Measurements from ENCODE around the gene STK38.
"Not testable (repeated sequence)": the region's sequence is repeated elsewhere in the genome, so short reads cannot be mapped to it uniquely, and the experiment has no call there.

STK38 gene

GRCh38 chr6:36546920-36547645 is at the start of gene STK38:
Gene STK38 (minus strand): TSS chr6:36547479. CDS start chr6:36540202, 7,277 bp downstream.
- peak; percentile 93 for DNase-seq (ENCODE audit: low spot score)

DNA sequence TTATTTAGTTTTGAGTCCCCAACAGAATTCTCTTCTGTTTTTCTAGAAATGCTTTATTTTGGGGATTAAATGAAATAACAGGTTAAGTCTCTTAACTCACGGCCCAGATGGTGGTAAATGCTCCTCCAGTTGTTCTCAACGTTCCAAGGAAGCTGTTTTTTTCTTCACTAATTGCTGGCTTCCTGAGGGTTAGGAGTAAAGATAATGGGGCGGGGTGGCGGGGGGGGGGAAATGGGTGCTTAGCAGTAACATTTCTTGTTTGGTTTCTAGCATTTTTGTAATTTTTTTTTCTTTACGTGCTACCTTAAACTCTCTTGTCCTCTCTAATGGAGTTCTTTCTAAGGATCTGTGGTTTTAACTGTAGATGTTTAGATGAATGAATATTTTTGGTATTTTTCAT is 49.1 kb upstream of the STK38 start:
- no peak for DNase-seq (ENCODE audit: low spot score)

- DNase-seq (ENCODE audit: low spot score), result peak; percentile 79
Measured at GRCh38 chr6:36594816-36595643, 47.8 kb upstream of the STK38 start.

DNA sequence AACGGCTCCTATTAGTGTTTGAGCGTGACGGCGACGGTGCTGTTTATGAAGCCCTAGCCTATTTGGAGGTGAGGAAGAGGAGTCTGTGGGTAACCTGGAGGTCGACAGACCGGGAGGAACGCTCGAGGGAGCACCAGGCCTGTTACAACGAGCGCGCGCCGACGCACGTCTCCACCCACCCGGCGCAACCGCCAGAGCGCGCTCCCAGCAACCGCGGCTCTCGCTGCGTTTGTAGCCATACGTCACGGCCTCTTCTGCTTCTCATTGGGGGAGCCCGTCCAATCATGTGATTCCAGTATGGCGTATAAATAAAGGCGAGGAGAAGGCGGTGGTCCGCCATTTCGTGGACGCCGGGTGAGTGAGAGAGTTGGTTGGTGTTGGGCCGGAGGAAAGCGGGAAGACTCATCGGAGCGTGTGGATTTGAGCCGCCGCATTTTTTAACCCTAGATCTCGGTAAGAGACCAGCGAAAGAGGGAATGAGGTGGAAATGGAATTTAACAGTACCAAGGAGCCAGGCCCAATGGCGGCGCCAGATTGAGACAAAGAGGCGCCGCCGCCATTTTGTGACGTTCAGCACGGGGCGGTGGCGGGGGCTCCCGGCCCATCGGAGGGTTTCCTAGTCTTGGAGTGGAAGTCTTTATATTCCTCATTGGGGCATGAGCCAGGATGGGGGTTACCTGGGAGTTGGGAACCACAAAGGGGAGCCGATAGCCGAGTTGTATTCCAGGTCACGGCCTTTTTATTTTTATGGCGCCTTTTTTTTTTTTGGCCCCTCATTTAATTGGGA is 46.9 kb upstream of the STK38 start, which contains the start of gene SRSF3:
Gene SRSF3 (plus strand): TSS at position 334 of the 787 bp plus-strand sequence. CDS start 2,401 bp downstream, outside the sequence.
- peak; percentile 98 for DNase-seq (ENCODE audit: low spot score)

GRCh38 chr6:36593569-36594028 is 46.3 kb upstream of the STK38 start:
- no peak for DNase-seq (ENCODE audit: low spot score)

GRCh38 chr6:36592221-36592655 is 45.0 kb upstream of the STK38 start:
- no peak for DNase-seq (ENCODE audit: low spot score)

DNA sequence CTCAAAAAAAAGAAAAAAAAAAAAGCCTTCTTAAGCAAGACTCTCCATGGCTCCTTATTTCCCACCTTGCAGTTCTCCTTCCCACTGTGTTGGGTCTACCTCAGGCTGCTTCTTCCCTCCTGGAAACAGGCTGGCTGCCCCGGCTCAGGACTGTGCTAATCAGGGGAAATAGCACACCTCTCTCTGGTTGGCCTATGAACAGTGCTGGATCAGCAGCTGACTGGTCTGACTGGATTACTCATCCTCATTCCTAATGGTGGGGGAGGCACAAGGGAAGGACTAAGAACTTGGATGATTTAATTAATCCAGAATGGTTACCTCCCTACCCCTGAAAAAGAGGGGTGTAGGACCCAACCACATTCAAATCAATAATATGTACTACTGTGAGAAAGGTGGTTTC is 43.0 kb upstream of the STK38 start:
- DNase-seq (ENCODE audit: low spot score), result no peak

- DNase-seq (ENCODE audit: low spot score), result not testable (repeated sequence)
Measured at GRCh38 chr6:36589025-36589400, 41.7 kb upstream of the STK38 start.

DNA sequence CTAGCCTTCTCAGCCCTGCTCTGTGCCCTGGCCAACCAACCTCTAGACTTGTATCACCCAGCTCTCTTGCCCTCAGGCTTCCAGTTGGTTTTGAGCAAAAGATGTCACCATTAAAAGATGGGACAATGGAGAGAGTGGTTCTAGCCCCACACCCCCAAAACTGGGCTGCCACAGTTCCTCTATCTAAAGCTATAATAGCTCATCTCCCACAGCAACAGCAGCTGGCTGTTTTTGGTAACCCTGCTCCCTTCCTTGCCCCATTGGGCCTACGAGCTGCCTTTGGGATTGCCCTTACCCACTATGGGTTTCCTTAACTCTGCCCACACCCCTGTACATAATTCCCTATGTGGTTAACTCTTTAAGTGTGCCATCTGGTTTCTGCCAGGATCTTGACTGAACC is 39.3 kb upstream of the STK38 start:
- DNase-seq (ENCODE audit: low spot score), result no peak

GRCh38 chr6:36581716-36582115 is 34.4 kb upstream of the STK38 start:
- DNase-seq (ENCODE audit: low spot score), result no peak

DNA sequence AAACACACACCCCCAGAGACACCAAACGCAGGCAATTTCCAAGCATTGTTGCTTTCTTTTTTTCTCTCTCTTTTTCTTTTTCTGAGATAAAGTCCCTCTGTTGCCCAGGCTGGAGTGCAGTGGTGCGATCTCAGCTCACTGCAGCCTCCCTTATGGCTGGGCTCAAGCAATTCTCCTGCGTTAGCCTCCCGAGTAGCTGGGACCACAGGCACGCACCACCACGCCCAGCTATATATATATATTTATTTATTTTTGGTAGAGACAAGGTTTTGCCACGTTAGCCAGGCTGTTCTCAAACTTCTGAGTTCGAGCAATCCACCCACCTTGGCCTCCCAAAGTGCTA is 32.9 kb upstream of the STK38 start:
- DNase-seq (ENCODE audit: low spot score), result no peak

DNA sequence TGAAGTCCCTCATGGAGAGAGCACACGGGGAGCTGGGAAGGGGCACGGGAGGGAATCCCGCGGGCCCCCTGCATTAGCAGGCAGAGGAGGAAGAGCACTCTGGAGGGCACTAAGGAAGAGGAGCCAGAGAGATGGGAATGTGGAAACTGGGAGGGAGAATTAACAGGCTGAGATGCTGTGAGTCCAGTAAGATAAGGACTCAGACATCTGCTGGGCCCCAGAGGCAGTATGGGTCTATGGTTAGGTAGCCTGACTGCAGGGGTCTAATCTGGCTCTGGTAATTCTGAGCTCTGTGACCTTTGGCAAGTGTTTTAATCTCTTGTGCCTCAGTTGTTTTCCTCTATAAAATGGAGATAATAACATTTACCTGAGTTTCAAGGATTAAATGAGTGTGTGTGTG is 31.2 kb upstream of the STK38 start:
- DNase-seq (ENCODE audit: low spot score), result peak; percentile 34

GRCh38 chr6:36578030-36578429 is 30.8 kb upstream of the STK38 start:
- DNase-seq (ENCODE audit: low spot score), result no peak

DNA sequence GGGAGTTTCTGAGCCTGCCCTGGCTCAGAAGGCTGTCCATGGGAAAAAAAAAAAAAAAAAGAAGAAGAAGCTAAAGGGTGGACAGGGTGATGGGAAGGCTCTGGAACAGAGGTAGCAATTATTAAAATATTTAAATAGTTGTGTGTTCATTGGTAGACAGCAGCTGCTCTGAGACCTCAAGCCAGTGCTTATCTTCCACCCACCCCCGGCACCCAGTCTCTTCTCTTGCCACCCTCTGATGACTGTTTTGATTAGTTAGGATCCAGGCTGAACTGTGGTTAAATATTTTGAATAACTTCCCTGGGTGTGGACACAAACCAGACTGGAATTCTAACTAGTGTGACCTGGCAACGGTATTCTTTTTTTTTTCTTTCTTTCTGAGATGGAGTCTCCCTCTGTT is 30.0 kb upstream of the STK38 start:
- peak; percentile 46 for DNase-seq (ENCODE audit: low spot score)

GRCh38 chr6:36576578-36576977 is 29.3 kb upstream of the STK38 start:
- DNase-seq (ENCODE audit: low spot score), result no peak

DNA sequence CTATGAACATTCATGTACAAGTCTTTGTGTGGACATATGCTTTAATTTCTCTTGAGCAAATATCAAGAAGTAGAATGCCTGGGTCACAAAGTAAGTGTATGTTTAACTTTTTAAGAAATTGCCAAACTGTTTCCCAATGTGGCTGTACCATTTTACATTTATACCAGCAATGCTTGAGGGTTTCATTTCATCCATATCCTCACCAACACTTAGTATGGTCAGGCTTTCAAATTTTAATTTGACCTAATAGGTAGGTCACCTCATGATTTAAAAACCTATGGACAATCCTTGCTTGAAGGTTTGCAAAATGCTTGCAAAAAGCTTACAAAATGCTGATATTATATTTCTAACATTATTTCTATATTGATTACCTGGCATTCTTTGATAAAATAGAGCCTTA is 27.4 kb upstream of the STK38 start:
- no peak for DNase-seq (ENCODE audit: low spot score)

DNA sequence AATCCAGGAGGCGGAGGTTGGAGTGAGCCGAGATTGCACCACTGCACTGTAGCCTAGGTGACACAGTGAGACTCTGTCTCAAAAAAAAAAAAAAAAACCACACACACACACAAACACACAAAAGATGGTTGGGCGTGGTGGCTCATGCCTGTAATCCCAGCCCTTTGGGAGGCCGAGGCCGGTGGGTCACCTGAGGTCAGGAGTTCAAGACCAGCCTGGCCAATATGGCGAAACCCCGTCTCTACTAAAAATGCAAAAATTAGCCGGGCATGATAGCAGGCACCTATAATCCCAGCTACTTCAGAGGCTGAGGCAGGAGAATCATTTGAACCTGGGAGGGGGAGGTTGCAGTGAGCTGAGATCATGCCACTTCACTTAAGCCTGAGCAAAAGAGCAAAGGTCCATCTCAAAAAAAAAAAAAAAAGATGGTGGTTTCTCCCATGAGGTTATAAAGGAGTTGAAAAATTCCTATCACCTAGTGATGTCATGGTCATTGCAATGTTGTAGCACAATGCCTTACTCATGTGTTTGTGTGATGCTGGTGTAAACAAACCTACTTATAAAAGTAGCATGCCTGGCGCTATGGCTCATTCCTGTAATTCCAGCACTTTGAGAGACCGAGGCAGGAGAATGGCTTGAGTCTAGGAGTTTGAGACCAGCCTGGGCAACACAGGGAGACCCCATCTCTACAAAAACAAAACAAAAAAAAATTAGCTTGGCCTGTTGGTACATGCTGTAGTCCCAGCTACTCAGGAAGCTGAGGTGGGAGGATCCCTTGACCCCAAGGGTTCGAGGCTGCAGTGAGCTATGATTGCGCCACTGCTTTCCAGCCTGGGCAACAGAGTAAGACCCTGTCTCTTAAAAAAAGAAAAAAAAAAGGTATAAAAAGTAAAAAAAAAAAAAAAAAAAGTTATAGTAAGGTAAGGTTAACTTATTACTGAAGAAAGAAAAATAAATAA is 25.4 kb upstream of the STK38 start:
- not testable (repeated sequence) for DNase-seq (ENCODE audit: low spot score)

DNA sequence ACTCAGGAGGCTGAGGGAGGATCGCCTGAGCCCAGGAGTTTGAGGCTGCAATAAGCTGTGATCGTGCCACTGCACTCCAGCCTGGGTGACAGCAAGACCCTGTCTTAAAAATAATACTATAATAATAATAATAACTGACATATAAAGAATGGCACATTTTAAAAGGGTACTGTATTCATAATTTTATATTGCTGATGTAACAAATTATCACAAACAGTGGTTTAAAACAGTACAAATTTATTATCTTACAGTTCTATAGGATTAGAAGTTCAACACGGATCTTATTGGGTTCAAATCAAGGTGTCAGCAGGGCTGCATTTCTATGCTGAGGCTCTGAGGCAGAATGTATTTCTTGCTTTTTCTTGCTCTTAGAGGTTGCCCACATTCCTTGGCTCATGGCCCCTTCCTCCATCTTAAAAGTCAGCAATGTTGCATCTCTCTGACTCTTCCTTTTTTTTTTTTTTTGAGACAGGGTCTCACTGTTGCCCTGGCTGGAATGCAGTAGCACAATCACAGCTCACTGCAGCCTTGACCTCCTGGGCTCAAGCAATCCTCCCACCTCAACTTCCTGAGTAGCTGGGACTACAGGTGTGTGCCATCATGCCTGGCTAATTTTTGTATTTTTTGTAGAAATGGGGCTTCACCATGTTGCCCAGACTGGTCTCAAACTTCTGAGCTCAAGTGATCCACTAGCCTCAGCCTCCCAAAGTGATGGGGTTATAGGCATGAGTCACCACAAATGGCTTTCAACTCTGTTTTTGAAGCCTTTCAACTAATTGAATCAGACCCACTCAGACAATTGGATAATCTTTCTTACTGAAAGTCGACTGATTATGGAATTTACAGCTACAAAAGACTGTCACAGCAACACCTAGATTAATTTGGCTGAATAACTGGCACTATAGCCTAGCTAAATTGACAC is 24.1 kb upstream of the STK38 start:
- DNase-seq (ENCODE audit: low spot score), result no peak

GRCh38 chr6:36570264-36570663 is 23.0 kb upstream of the STK38 start:
- DNase-seq (ENCODE audit: low spot score), result no peak

- DNase-seq (ENCODE audit: low spot score), result no peak
Measured at GRCh38 chr6:36566418-36566905, 19.2 kb upstream of the STK38 start.

Measured in hematopoietic multipotent progenitor cell treated with erythropoietin and hydrocortisone succinate and interleukin-3 and kit ligand, for 17 days (in vitro differentiated cells).